Skeletal muscle tissue (tissue), 4 donors: ENCODE results near the gene LRP11. TPM values are rescaled to one million over a fixed set of nuclear protein-coding genes. Genes with fewer than 3 reads are reported as not detected.

ENCODE experiments used
- H3K27ac ChIP-seq: one replicate; pipeline ENCODE4 v1.7.0; 2013; ENCODE audit warnings: mild to moderate bottlenecking, low read depth, low read length, inconsistent platforms
- H3K27me3 ChIP-seq, 3 donors: one replicate each; pipeline ENCODE4 v1.7.0; 2013; ENCODE audit warnings: low read length in 3 of 3; ENCODE audit not compliant: control insufficient read depth in 3 of 3, insufficient read depth in 3 of 3
- H3K36me3 ChIP-seq, 3 donors: one replicate each; pipeline ENCODE4 v1.7.0; 2013; ENCODE audit warnings: low read length in 3 of 3; ENCODE audit not compliant: control insufficient read depth in 3 of 3, insufficient read depth in 3 of 3
- H3K4me1 ChIP-seq, 3 donors: one replicate each; pipeline ENCODE4 v1.7.0; 2013; ENCODE audit warnings: low read length in 3 of 3, mild to moderate bottlenecking in 3 of 3; ENCODE audit not compliant: control insufficient read depth in 3 of 3, insufficient read depth in 3 of 3
- H3K4me3 ChIP-seq, 3 donors: one replicate each; pipeline ENCODE4 v1.7.0; 2013; ENCODE audit warnings: low read length in 3 of 3
- H3K9ac ChIP-seq, 3 donors: one replicate each; pipeline ENCODE4 v1.7.0; 2013; ENCODE audit warnings: low read length in 3 of 3, mild to moderate bottlenecking in 3 of 3, moderate library complexity in 2 of 3, low read depth in 1 of 3
- H3K9me3 ChIP-seq, 3 donors: one replicate each; pipeline ENCODE4 v1.7.0; 2013; ENCODE audit warnings: low read length in 3 of 3; ENCODE audit not compliant: control insufficient read depth in 3 of 3
- total RNA-seq: library from RNA; depleted of rRNA; stranded (reverse); fragments of >200 nt; gene quantifications from one replicate; pipeline ENCODE4 v1.2.3, GENCODE V29; 2014
- donor health status: Osteomylitis.

The LRP11 gene
- total RNA-seq, 1 donor from 2014 or later, result 15.7 TPM

DNA sequence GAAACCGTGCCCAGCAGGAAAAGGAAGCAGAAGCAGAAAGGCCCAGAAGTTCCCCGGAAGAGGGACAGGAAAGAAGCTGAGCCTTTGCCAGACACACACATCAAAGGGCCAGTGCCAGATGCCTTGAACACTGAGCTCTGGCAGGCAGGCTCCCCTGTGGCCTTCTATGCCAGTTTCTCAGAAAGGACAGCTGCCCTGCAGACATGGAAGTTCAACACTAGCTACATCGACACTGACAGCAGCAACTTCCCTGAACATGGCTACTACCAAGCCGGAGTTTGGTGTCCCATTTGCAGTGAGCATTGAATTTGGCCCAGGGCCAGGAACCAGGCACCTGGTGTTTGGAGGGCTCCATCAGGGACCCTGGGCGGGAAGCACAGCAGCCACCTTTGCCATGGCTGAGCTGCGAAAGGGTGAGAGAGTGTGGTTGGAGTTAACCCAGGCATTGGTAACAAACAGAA is 41.8 kb upstream of the LRP11 start:
- Histone ChIP-seq H3K9ac (no peak overlapping the region), H3K36me3 (no peaks in the 10 kb centered on the region), H3K27ac (no peak overlapping the region), H3K9me3 (no peaks in the 10 kb centered on the region), H3K27me3 (no peaks in the 10 kb centered on the region), H3K4me3 (no peak overlapping the region), H3K4me1 (peaks cover 0 to 20% (median 12%) of the 10 kb centered on the region in 3 donors)

DNA sequence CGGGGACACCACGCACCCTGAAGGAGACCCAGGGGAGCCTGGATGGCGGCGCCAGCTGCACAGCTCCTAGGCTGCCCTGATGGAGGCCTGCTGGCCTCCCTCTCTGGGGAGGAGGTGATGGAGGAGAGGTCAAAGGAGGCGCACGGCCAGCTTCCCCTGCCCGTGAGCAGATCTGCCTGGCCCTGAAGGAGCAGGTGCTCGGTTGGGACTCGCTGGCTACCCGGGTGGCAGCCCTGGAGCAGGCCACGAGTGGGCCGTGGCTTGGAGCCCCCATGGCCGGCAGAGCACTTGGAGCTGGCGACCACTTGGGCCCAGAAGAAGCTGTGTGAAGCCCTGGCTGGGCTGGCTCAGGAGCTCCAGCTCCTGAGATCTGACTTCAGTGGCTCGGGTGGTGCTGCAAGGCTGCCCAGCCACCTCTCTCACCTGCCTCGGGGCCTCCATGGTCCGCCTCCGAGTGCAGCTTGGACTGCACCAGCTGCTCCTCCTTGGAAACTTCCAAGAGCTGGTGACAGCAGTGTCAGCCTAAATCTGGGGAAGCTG is 41.3 kb upstream of the LRP11 start:
- Histone ChIP-seq H3K27ac (no peak overlapping the region), H3K9ac (no peak overlapping the region), H3K27me3 (no peaks in the 10 kb centered on the region), H3K36me3 (no peaks in the 10 kb centered on the region), H3K9me3 (no peaks in the 10 kb centered on the region), H3K4me1 (peaks cover 0 to 20% (median 12%) of the 10 kb centered on the region in 3 donors), H3K4me3 (no peak overlapping the region)

DNA sequence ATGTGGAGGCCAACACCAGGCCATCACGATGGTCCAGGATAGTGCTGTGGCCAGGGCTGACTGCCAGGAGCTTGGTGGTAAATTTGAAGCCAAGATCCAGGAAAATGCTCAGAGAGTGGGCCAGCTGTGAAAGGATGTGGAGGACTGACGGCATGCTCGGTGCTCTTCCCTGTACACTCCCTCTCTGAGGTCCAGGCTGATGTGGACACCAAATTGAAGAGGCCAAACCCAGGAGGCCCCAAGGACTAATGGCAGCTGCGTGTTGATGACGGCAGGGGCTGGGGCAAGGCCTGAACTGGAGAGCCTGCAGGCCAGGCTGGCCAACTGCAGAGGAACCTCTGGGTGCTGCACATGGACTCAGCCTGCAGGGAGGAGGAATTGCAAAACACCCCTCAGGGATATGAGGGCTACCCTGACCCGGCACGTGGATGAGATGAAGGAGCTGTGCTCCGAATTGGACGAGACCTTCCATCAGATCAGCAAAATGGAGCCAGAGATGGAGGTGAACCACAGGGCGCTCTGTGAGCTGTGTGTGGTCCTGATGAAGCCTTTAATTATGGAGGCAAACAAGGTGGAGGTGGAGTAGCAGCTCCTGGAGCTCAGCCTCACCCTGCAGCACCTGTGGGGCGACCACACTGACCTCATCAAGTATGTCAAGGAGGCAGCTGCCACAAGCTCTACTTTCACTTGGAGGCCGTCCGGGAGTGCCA is 40.7 kb upstream of the LRP11 start:
- H3K4me3 ChIP-seq, result no peak overlapping the region

DNA sequence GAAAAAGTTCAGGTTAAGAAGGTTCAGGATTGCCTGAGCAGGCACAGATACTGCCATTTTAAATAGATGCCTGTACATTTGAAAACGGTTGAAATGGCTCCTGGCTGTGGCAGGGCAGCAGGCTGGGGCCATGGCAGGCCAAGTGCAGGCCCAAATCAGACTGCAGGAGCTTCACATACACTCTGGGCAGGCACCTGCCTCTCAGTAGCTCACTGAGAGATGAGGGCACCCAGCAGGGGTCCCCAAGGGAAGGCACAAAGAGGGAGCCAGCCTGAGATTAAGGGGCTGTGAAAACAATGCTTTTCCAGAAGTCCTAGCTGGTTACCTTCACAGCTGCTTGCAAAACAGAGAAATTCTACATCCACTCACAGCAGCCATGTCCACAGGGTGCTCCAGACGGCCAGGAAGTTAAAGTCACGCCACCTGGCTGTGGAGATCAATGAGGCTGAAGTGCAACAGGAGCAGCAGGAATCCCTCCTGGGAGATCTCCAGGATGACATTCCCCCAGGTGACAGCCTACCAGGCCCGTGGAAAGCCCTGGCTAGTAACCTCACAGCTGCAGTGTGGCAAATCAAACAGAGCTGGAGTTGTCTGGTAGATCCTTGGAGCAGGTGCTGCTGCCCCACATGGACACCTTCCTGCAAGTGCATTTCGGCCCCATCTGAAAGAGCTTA is 39.9 kb upstream of the LRP11 start:
- Histone ChIP-seq H3K9me3 (no peaks in the 10 kb centered on the region), H3K9ac (no peak overlapping the region), H3K4me3 (no peak overlapping the region), H3K27ac (no peak overlapping the region), H3K4me1 (peaks cover 0 to 20% (median 12%) of the 10 kb centered on the region in 3 donors), H3K36me3 (no peaks in the 10 kb centered on the region), H3K27me3 (no peaks in the 10 kb centered on the region)

More for the DNA sequence above, 40.7 kb upstream of the LRP11 start:
- no peaks in the 10 kb centered on the region for H3K9me3 ChIP-seq
- H3K9ac ChIP-seq, result no peak overlapping the region
- H3K4me1 ChIP-seq, result peaks cover 0 to 20% (median 12%) of the 10 kb centered on the region in 3 donors
- H3K27ac ChIP-seq, result no peak overlapping the region
- no peaks in the 10 kb centered on the region for H3K27me3 ChIP-seq
- no peaks in the 10 kb centered on the region for H3K36me3 ChIP-seq

DNA sequence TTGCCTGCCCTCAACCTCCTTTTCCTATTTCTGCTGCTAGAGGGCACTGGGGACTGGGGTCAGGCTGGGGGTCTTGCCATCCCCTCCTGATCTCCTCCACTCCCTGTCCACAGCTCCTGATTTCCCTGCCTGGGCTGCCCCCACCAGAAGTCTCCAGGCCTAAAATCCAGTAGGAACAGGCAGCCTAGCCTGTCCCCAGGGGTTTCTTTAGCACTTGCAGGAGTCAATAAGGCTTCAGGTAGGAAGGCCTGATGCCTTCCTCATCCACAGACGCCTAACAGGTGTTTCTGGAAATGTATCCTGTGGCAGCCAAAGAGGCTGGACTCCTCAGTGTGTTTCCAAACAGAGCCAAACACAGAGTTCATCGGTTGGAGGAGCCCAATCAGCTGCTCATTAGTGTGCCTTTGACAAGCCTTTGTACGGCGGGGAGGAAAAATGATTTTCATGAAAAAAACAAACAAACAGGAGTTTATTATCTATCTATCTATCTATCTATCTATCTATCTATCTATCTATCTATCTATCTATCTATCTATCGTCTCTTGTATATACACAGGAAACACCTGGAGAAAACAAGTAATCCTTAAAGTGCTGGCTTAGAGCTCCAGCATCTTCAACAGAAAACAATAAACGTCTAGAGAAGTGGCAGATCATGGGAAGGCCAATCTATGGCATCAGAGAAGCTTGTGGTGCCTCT is 37.4 kb upstream of the LRP11 start:
- Histone ChIP-seq H3K4me1 (peaks cover 11 to 38% (median 28%) of the 10 kb centered on the region in 3 donors), H3K4me3 (no peak overlapping the region), H3K9me3 (no peaks in the 10 kb centered on the region), H3K36me3 (no peaks in the 10 kb centered on the region), H3K27ac (no peak overlapping the region), H3K9ac (no peak overlapping the region), H3K27me3 (no peaks in the 10 kb centered on the region)

DNA sequence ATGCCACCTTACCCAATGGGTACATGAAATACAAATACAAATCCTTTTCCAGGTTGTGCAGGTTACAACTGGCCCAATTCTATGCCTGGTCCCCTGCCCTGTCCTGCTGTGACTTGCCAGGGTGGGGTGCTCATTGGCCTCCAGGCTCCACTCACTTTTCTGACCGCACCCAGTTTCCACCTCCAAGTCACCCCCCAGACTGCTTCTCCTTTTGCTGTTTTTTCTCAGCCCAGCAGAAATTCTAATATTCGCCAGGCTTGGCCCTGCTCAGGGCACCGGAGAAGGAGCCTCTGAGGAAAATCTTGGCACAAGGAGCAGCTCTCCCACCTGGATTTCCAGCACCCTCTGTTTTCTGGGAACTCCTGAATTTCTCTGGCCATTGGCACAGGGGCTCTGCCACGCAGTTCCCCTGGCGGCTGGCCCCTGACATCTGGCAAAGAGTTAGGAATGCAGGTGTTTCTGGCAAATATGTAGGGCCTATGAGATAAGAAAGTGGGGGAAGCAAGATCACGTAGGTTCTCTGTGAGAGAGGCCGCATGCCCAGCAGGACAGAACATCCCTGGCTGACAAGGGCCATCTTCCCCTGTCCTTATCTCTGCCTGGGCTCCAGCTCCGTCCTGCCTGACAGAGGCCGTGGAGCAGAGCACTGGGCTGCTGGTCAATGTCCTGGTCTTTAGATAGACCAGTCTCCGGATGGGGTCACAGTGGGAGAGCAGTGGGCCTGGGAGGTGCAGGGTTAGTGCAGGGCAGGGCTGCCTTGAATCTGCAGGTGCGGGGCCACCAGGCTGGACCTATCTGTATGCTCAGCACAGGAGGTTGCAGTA is 36.7 kb upstream of the LRP11 start:
- no peak overlapping the region for H3K4me3 ChIP-seq
- no peak overlapping the region for H3K9ac ChIP-seq
- peaks cover 19 to 42% (median 32%) of the 10 kb centered on the region in 3 donors for H3K4me1 ChIP-seq
- H3K9me3 ChIP-seq, result no peaks in the 10 kb centered on the region
- H3K27me3 ChIP-seq, result no peaks in the 10 kb centered on the region
- H3K36me3 ChIP-seq, result no peaks in the 10 kb centered on the region
- H3K27ac ChIP-seq, result no peak overlapping the region

DNA sequence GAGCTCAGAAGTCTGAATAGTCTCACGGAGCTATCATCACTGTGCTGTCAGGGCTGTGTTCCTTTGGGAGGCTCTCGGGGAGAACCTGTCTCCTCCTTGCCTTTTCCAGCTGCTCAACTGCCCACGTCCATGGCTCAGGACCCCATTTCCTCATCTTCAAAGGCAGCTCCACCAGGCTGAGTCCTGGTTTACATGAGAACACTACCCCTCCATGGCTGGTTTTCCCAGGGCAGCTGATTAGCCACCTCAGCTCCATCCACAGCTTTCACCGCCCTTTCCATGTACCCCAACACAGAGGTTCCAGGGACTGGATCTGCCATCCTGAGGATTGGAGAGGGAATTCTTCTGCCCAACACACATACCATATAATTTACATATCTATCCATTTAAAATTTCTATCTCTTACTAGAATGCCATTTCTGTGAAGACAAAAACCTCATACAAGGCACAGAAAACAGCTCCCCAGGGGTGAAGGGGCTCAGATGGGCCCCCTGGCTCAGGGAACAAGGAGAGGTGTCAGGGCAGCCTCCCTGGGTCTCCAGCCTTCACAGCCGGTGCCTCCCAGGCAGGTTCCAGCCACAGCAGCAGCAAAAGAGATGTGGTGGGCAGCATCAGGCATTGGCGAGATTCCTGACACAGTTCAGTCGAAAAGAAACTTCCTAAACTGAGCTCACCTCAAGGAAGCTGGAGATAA is 35.9 kb upstream of the LRP11 start:
- no peak overlapping the region for H3K27ac ChIP-seq
- no peaks in the 10 kb centered on the region for H3K9me3 ChIP-seq
- H3K27me3 ChIP-seq, result no peaks in the 10 kb centered on the region
- no peak overlapping the region for H3K9ac ChIP-seq
- H3K4me1 ChIP-seq, result peaks cover 26 to 43% (median 35%) of the 10 kb centered on the region in 3 donors
- H3K36me3 ChIP-seq, result no peaks in the 10 kb centered on the region
- no peak overlapping the region for H3K4me3 ChIP-seq

DNA sequence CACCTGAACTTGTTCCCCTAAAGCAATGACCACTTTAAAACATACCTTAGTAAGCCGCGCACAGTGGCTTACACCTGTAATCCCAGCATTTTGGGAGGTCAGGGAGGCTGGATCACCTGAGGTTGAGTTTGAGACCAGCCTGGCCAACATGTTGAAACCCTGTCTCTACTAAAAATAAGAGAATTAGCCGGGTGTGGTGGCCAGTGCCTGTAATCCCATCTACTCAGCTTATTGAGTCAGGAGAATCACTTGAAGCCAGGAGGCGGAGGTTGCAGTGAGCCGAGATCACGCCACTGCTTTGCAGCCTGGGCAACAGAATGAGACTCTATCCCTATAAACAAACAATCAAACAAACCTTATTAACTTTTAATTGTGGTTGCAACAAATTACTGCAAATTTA is 35.3 kb upstream of the LRP11 start:
- peaks cover 32 to 43% (median 37%) of the 10 kb centered on the region in 3 donors for H3K4me1 ChIP-seq
- H3K9ac ChIP-seq, result no peak overlapping the region
- H3K27ac ChIP-seq, result no peak overlapping the region
- H3K27me3 ChIP-seq, result no peaks in the 10 kb centered on the region
- no peaks in the 10 kb centered on the region for H3K36me3 ChIP-seq
- no peak overlapping the region for H3K4me3 ChIP-seq
- no peaks in the 10 kb centered on the region for H3K9me3 ChIP-seq

DNA sequence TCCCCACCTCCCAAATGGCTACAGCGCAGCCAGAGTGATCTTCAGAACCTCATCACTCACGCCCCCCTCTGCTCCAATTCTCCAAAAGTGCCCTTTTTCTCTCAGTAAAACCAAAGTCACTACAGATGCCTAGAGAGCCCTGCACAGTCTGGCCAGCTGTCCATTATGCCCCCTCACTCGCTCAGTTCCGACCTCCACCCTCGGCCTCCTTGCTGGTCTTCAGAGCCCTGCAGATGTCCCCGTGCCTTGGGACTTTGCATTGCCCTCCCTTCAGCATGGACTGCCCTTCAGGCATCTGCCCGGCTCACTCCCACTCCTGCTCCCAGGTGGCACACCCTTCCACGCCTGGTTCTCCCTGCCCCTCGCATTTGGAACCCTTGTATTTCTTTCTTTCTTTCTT is 34.8 kb upstream of the LRP11 start:
- Histone ChIP-seq H3K27me3 (no peaks in the 10 kb centered on the region), H3K4me3 (no peak overlapping the region), H3K36me3 (no peaks in the 10 kb centered on the region), H3K27ac (no peak overlapping the region), H3K4me1 (peaks cover 32 to 39% (median 37%) of the 10 kb centered on the region in 3 donors), H3K9me3 (no peaks in the 10 kb centered on the region), H3K9ac (no peak overlapping the region)
